GM06990 (cell line): ENCODE data around the gene TGFBR1.

Experiments
- DNase-seq: peaks from one replicate; pipeline ENCODE4 v3.0.0-alpha.2; 2011; ENCODE audit not compliant: insufficient read length; ENCODE audit errors: extremely low read depth
- H3K27me3 ChIP-seq: replicated peaks from 2 replicates; pipeline ENCODE4 v1.6.0; 2011; ENCODE audit warnings: low read length; ENCODE audit not compliant: control insufficient read depth, insufficient read depth
- H3K36me3 ChIP-seq: 2 replicates; pipeline ENCODE4 v1.5.1; 2011; ENCODE audit warnings: low read length; ENCODE audit not compliant: control insufficient read depth, insufficient read depth
- H3K4me3 ChIP-seq: replicated peaks from 2 replicates; pipeline ENCODE4 v1.5.1; 2011; ENCODE audit warnings: low read depth, mild to moderate bottlenecking, control low read depth, low read length
- CTCF ChIP-seq: IDR thresholded peaks from 2 replicates; pipeline ENCODE4 v1.5.1; 2011; ENCODE audit warnings: low read length, control low read depth, mild to moderate bottlenecking, inconsistent platforms; ENCODE audit not compliant: insufficient read depth, poor library complexity, severe bottlenecking

Gene TGFBR1

DNA sequence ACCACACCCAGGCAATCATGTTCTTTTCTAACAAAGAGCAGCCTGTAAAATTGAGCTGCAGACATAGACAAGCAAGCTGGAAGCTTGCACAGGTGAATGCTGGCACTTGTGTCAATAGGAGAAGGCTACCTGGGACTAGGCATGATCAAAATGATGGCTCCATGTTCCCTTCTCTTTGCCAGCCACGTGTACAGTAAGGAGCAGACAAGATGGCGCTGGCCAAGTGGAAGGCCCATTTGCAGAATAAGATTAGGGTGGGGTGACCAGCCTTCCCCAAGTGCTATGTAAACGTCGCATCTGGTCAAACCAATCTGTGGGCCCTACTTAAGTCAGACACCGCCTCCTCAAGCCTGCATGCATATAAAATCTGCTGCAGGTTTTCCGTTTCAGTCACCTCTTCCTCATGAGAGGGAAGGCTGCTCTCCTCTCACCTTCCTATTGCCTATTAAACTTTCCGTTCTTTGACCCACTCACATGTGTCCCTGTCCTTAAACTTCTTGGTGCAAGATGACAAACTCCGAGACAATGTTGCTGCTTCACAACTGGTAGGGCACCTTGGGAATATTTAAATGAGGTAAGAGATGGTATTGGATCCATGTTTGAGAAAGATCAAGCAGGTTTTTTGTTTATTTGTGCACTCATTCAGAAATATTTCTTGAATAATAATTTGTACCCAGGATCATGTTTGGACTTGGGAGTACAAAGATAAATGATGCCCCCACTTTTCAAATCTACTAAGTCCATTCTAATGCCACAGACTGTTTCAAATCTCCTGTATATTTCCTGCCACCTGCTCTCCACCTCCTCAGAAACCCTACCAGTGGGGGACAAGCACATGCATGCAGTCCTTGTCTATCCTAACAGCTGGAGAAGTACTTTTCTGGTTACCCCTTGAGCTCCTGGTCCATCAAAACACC, 30.7 kb upstream of the TGFBR1 start:
- H3K36me3 ChIP-seq, result no peaks in the 10 kb centered on the region
- DNase-seq, result no peak
- no peaks in the 10 kb centered on the region for H3K27me3 ChIP-seq
- TF ChIP-seq CTCF, result no peak
- H3K4me3 ChIP-seq, result no peak overlapping the region

GRCh38 chr9:99074902-99075245, 30.0 kb upstream of the TGFBR1 start:
- H3K36me3 ChIP-seq, result no peaks in the 10 kb centered on the region
- H3K27me3 ChIP-seq, result no peaks in the 10 kb centered on the region
- DNase-seq, result no peak
- no peak for TF ChIP-seq CTCF
- H3K4me3 ChIP-seq, result no peak overlapping the region

- TF ChIP-seq CTCF, result no peak
- Histone ChIP-seq H3K27me3 (no peaks in the 10 kb centered on the region), H3K4me3 (no peak overlapping the region), H3K36me3 (no peaks in the 10 kb centered on the region)
- no peak for DNase-seq
Observed at GRCh38 chr9:99075246-99075912, 29.5 kb upstream of the TGFBR1 start.

DNA sequence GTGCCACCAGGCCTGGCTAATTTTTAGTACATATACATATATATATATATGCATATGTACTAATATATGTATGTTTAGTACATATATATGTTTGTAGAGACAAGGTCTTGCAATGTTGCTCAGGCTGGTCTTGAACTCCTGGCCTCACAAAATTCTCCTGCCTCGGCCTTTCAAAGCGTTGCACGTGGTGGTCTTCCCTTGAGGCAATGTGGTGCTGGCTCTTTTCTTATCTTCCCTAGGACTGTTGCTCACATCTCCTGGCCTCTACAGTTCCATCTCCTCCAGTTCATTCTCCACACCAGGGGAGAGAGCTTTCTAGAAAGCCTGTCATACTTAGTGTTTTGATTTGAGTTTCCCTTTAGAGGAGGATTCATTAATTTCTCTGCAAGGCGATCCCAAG, 28.9 kb upstream of the TGFBR1 start:
- no peak overlapping the region for H3K4me3 ChIP-seq
- no peak for DNase-seq
- no peaks in the 10 kb centered on the region for H3K27me3 ChIP-seq
- H3K36me3 ChIP-seq, result no peaks in the 10 kb centered on the region
- no peak for TF ChIP-seq CTCF

DNA sequence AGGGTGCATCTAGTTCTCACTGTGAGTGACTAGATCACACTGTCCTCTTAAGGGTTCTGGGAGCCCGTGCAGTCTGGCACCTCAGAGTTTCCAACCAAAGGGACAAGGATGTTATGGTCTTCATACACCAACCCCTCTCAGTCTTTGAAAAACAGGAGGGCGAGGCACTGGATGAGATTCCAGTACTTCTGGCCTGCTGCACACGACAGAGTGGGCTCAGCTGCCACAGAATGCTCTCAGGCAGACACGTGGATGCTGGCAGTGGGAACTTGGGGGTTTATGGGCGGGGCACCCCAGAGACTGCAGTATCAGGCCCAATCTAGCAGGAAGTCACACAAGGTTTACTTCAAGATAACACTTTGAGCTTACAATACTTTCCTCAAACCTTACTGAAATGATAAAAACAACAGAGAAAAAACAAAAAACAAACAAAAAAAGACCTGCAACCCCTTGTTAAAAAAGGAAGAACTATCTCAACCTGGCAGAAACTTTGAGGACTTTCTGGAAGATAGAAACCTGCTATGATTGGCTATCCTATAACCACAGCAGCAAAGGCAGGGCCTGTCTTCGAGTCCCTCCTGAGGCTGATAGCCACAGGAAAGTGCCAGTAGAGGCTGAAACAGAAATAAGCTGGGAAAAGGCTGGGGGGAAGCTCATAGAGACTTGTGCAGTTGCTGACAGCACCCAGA, 28.3 kb upstream of the TGFBR1 start:
- H3K36me3 ChIP-seq, result no peaks in the 10 kb centered on the region
- no peaks in the 10 kb centered on the region for H3K27me3 ChIP-seq
- no peak for TF ChIP-seq CTCF
- no peak overlapping the region for H3K4me3 ChIP-seq
- no peak for DNase-seq
